ENCODE data around the gene TFPI. TPM values are rescaled to one million over a fixed set of nuclear protein-coding genes. Genes with fewer than 3 reads are reported as not detected.

The TFPI gene
- total RNA-seq, result 37.5 and 126 TPM in 2 replicates

DNA sequence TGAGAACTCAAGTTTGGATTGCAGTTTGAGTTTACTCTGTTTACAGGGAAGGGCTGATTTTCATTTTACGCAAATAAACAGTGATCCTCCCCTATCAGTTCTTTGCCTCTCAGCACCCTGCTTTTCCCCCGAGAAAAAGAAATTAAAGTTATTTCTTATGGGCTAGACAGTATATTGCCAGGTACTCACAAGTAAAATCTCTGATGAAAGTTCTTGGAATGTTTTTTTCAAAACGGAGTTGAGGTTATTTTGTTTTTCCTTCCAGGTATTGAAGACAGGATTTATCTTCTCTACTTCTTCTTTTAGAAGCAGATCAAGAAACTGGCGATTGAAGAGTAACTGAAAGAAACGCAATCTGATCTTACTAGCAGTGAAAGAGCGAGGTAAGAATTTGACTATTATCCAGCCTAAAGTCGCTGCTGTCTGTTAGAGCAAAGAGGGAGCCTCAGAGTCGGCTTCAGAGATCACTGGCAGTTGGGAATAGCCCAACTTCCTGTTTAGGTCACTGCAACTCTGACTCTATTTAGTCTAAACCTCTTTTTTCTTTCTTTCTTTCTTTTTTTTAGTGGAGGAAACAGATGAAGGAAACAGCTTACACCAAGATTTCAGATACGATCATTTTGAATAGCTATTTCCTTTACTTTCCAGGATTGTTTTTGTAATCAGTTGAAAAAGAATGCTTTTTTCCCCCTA is at the start of gene TFPI:
TFPI (minus strand) TSS at position 425 of the 693 bp plus-strand sequence. CDS start 50,667 bp downstream, outside the sequence.

Small RNA genes lying within 50 kb of the gene (small RNA-seq; reads per million reads assigned to genes)
- gene GAPDHP59, result not detected

Other genes starting within 250 kb of the TFPI start
- 0.13 and 1.3 TPM in 2 replicates for gene CALCRL, start 106.2 kb downstream of the TFPI start, total RNA-seq